Ovary (tissue), 3 donors: Measurements from ENCODE around the gene USP43.

Experiments used
- CTCF ChIP-seq, 3 donors: fragments of 450-650 bp in 2 of 3; fragments of 200-600 bp in 1 of 3; IDR thresholded peaks; one replicate each; pipeline versions ENCODE4 v1.5.1 to v1.8.0; 2016 to 2022; ENCODE audit warnings: antibody characterized with exemption in 3 of 3, mild to moderate bottlenecking in 1 of 3
- POLR2A ChIP-seq: fragments of 450-650 bp; IDR thresholded peaks from one replicate; pipeline ENCODE4 v1.6.1; 2017; ENCODE audit warnings: antibody characterized with exemption, mild to moderate bottlenecking, moderate library complexity
- donor health status: DM: no; HTN: no; CAD: no.

GRCh38 chr17:9707948-9708347 lies 62.6 kb downstream of the USP43 start:
- TF ChIP-seq CTCF (IDR thresholded peaks at IDR 0.05) (no peak), POLR2A (no peak)
